SK-N-SH treated with all-trans-retinoic acid at 6 μM for 48 hours (cell line): ENCODE data around the gene FBXW4.

Experiments used
- ATAC-seq: fragments of 200-7000 bp; cut with Tn5 transposase; 3 replicates; pipeline ENCODE4 v1.9.1; 2020; ENCODE audit warnings: mild to moderate bottlenecking, moderate library complexity
- ARNTL ChIP-seq: fragments of 450-650 bp; formaldehyde crosslinking; IDR thresholded peaks from 2 replicates; pipeline ENCODE4 v1.5.0; 2020; ENCODE audit warnings: low read depth, mild to moderate bottlenecking, moderate library complexity, borderline replicate concordance
- BACH2 ChIP-seq: fragments of 250-450 bp; sonication (Bioruptor Pico); IDR thresholded peaks from 2 replicates; pipeline ENCODE4 v1.9.0; 2021; ENCODE audit warnings: mild to moderate bottlenecking, borderline replicate concordance
- CSDC2 ChIP-seq: fragments of 250-450 bp; sonication (Bioruptor Pico); IDR thresholded peaks from 2 replicates; pipeline ENCODE4 v1.5.0; 2020; ENCODE audit warnings: mild to moderate bottlenecking, moderate library complexity
- ESRRG ChIP-seq: fragments of 250-450 bp; sonication (Bioruptor Pico); IDR thresholded peaks from 2 replicates; pipeline ENCODE4 v1.6.1; 2021; ENCODE audit warnings: mild to moderate bottlenecking
- GLIS3 ChIP-seq: fragments of 250-450 bp; sonication (Bioruptor Pico); IDR thresholded peaks from 2 replicates; pipeline ENCODE4 v1.5.0; 2020; ENCODE audit warnings: mild to moderate bottlenecking, moderate library complexity
- ISL1 ChIP-seq: fragments of 250-450 bp; sonication (Bioruptor Pico); IDR thresholded peaks from 2 replicates; pipeline ENCODE4 v2.1.2; 2022; ENCODE audit warnings: mild to moderate bottlenecking, moderate library complexity
- PPARA ChIP-seq: fragments of 250-450 bp; sonication (Bioruptor Pico); IDR thresholded peaks from 2 replicates; pipeline ENCODE4 v1.5.0; 2020; ENCODE audit warnings: mild to moderate bottlenecking, borderline replicate concordance
- RARB ChIP-seq: fragments of 250-450 bp; sonication (Bioruptor Pico); IDR thresholded peaks from 2 replicates; pipeline ENCODE4 v1.8.0; 2021; ENCODE audit warnings: mild to moderate bottlenecking, moderate library complexity
- SNAI2 ChIP-seq: fragments of 250-450 bp; sonication (Bioruptor Pico); IDR thresholded peaks from 2 replicates; pipeline ENCODE4 v1.5.0; 2020; ENCODE audit warnings: mild to moderate bottlenecking, moderate library complexity
- TCF4 ChIP-seq: fragments of 250-450 bp; sonication (Bioruptor Pico); IDR thresholded peaks from 2 replicates; pipeline ENCODE4 v1.8.0; 2021; ENCODE audit warnings: mild to moderate bottlenecking, moderate library complexity, borderline replicate concordance
- TOX ChIP-seq: fragments of 250-450 bp; sonication (Bioruptor Pico); IDR thresholded peaks from 2 replicates; pipeline ENCODE4 v1.8.0; 2021; ENCODE audit warnings: mild to moderate bottlenecking, moderate library complexity, borderline replicate concordance
- ZC3H10 ChIP-seq: fragments of 250-450 bp; sonication (Bioruptor Pico); IDR thresholded peaks from 2 replicates; pipeline ENCODE4 v1.5.1; 2021; ENCODE audit warnings: mild to moderate bottlenecking, moderate library complexity
- ZFP3 ChIP-seq: fragments of 250-450 bp; sonication (Bioruptor Pico); IDR thresholded peaks from 2 replicates; pipeline ENCODE4 v1.5.0; 2020; ENCODE audit warnings: mild to moderate bottlenecking, moderate library complexity
- ZFP30 ChIP-seq: fragments of 450-650 bp; formaldehyde crosslinking; IDR thresholded peaks from 2 replicates; pipeline ENCODE4 v1.5.0; 2022; ENCODE audit warnings: mild to moderate bottlenecking, moderate library complexity
- ZNF565 ChIP-seq: fragments of 450-650 bp; formaldehyde crosslinking; conservative IDR thresholded peaks from 2 replicates; pipeline ENCODE4 v1.5.0; 2020; ENCODE audit warnings: low read depth, mild to moderate bottlenecking, moderate library complexity
- ZNF70 ChIP-seq: fragments of 450-650 bp; formaldehyde crosslinking; IDR thresholded peaks from 2 replicates; pipeline ENCODE4 v1.5.0; 2020; ENCODE audit warnings: mild to moderate bottlenecking, moderate library complexity
- ZNF8 ChIP-seq: fragments of 450-650 bp; formaldehyde crosslinking; IDR thresholded peaks from 2 replicates; pipeline ENCODE4 v1.5.0; 2020; ENCODE audit warnings: mild to moderate bottlenecking, moderate library complexity
- TF ChIP-seq, protein P1 (sequence below): fragments of 250-450 bp; sonication (Bioruptor Pico); IDR thresholded peaks from 2 replicates; pipeline ENCODE4 v1.5.1; 2021; ENCODE audit warnings: mild to moderate bottlenecking, moderate library complexity
- TF ChIP-seq, protein P2 (sequence below): fragments of 250-450 bp; sonication (Bioruptor Pico); IDR thresholded peaks from 2 replicates; pipeline ENCODE4 v1.8.0; 2021; ENCODE audit warnings: low read depth, mild to moderate bottlenecking, moderate library complexity, borderline replicate concordance
- TF ChIP-seq, protein P3 (sequence below): fragments of 250-450 bp; sonication (Bioruptor Pico); IDR thresholded peaks from 2 replicates; pipeline ENCODE4 v1.8.0; 2020; ENCODE audit warnings: mild to moderate bottlenecking, moderate library complexity, borderline replicate concordance
- TF ChIP-seq, protein P4 (sequence below): fragments of 250-450 bp; sonication (Bioruptor Pico); IDR thresholded peaks from 2 replicates; pipeline ENCODE4 v1.5.1; 2020; ENCODE audit warnings: low read depth, mild to moderate bottlenecking, moderate library complexity
- TF ChIP-seq, protein P5 (sequence below): fragments of 250-450 bp; sonication (Bioruptor Pico); IDR thresholded peaks from 2 replicates; pipeline ENCODE4 v1.5.0; 2020; ENCODE audit warnings: mild to moderate bottlenecking, moderate library complexity

FBXW4 gene

DNA sequence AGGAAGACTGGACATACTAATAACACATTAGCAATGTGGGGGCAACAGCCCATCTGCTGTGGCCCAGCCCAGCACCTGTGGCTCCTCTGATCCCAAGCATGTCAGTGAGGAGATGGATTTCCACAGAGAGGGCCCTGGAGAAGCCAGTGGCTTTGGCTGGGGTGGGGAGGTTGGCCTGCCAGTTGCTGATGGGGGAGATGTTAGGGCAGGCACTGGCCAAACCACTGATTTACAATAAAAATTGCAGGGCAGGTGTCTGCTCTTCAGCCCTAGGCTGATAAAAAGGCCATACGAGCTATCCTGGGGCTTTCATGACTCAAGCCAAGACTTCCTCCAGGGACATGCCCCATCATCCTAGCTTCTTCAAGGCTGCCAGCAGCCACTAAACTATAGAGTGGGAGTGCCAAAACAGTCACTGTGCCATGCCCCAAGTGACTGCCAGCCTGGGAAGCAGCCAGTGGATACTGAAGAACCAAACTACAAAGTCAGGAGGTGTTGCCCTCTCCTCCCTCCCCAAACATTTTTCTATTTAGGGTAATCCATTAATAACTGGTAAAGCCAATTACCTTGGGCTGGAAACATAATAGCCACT lies 69.1 kb downstream of the FBXW4 start (continued):
- TF ChIP-seq, protein P1, sequence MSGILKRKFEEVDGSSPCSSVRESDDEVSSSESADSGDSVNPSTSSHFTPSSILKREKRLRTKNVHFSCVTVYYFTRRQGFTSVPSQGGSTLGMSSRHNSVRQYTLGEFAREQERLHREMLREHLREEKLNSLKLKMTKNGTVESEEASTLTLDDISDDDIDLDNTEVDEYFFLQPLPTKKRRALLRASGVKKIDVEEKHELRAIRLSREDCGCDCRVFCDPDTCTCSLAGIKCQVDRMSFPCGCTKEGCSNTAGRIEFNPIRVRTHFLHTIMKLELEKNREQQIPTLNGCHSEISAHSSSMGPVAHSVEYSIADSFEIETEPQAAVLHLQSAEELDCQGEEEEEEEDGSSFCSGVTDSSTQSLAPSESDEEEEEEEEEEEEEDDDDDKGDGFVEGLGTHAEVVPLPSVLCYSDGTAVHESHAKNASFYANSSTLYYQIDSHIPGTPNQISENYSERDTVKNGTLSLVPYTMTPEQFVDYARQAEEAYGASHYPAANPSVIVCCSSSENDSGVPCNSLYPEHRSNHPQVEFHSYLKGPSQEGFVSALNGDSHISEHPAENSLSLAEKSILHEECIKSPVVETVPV (CRISPR knock-in tag): no peak
- TF ChIP-seq ZFP30 (CRISPR knock-in tag) (no peak), RARB (CRISPR knock-in tag) (no peak), TOX (CRISPR knock-in tag) (no peak), ZNF8 (CRISPR knock-in tag) (no peak), ZFP3 (CRISPR knock-in tag) (no peak)

DNA sequence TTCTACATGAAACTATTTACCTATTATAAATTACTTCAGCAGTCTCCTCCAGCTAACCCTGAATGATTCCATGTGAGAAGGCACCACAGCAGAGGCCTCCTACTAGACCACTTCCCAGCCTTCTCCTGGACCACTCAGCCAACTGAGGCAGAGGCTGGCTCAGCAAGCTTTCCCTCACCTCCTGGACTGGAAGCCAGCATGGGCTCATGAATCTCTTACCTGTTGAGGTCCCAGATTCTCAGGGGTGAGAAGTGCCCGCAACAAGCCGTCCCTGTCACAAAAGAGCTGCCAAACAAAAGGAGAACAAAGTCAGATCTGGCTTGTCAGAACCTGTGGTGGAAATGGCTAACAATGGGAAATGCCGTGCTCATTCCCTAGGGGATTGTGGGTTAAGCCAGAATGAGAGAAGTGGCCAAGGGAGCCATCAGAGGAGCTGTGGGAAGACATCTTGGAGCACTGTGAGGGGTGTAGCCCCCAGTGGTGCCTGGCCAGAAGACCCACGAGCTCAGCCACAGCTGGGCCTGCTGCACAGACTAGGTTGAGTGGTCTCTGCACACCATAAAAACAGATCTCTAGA lies 70.4 kb downstream of the FBXW4 start:
- TF ChIP-seq ZFP30 (CRISPR knock-in tag): no peak
- no peak for TF ChIP-seq TOX (CRISPR knock-in tag)
- TF ChIP-seq CSDC2 (CRISPR knock-in tag): no peak
- TF ChIP-seq GLIS3 (CRISPR knock-in tag): no peak
- no peak for TF ChIP-seq RARB (CRISPR knock-in tag)
- TF ChIP-seq, protein P2, sequence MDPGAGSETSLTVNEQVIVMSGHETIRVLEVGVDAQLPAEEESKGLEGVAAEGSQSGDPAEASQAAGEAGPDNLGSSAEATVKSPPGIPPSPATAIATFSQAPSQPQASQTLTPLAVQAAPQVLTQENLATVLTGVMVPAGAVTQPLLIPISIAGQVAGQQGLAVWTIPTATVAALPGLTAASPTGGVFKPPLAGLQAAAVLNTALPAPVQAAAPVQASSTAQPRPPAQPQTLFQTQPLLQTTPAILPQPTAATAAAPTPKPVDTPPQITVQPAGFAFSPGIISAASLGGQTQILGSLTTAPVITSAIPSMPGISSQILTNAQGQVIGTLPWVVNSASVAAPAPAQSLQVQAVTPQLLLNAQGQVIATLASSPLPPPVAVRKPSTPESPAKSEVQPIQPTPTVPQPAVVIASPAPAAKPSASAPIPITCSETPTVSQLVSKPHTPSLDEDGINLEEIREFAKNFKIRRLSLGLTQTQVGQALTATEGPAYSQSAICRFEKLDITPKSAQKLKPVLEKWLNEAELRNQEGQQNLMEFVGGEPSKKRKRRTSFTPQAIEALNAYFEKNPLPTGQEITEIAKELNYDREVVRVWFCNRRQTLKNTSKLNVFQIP (CRISPR knock-in tag): no peak
- TF ChIP-seq ZNF8 (CRISPR knock-in tag): no peak
- TF ChIP-seq, protein P3, sequence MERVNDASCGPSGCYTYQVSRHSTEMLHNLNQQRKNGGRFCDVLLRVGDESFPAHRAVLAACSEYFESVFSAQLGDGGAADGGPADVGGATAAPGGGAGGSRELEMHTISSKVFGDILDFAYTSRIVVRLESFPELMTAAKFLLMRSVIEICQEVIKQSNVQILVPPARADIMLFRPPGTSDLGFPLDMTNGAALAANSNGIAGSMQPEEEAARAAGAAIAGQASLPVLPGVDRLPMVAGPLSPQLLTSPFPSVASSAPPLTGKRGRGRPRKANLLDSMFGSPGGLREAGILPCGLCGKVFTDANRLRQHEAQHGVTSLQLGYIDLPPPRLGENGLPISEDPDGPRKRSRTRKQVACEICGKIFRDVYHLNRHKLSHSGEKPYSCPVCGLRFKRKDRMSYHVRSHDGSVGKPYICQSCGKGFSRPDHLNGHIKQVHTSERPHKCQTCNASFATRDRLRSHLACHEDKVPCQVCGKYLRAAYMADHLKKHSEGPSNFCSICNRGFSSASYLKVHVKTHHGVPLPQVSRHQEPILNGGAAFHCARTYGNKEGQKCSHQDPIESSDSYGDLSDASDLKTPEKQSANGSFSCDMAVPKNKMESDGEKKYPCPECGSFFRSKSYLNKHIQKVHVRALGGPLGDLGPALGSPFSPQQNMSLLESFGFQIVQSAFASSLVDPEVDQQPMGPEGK (CRISPR knock-in tag): no peak
- TF ChIP-seq ZC3H10: no peak
- TF ChIP-seq ZNF70 (CRISPR knock-in tag): no peak
- TF ChIP-seq, protein P1 (CRISPR knock-in tag): no peak
- TF ChIP-seq PPARA (CRISPR knock-in tag): no peak
- no peak for TF ChIP-seq ESRRG (CRISPR knock-in tag)
- no peak for TF ChIP-seq ZNF565 (CRISPR knock-in tag)
- TF ChIP-seq, protein P4, sequence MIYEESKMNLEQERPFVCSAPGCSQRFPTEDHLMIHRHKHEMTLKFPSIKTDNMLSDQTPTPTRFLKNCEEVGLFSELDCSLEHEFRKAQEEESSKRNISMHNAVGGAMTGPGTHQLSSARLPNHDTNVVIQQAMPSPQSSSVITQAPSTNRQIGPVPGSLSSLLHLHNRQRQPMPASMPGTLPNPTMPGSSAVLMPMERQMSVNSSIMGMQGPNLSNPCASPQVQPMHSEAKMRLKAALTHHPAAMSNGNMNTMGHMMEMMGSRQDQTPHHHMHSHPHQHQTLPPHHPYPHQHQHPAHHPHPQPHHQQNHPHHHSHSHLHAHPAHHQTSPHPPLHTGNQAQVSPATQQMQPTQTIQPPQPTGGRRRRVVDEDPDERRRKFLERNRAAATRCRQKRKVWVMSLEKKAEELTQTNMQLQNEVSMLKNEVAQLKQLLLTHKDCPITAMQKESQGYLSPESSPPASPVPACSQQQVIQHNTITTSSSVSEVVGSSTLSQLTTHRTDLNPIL (CRISPR knock-in tag): no peak
- TF ChIP-seq BACH2 (CRISPR knock-in tag): no peak
- TF ChIP-seq, all 23 proteins: peak for 0
- ATAC-seq: no peak

DNA sequence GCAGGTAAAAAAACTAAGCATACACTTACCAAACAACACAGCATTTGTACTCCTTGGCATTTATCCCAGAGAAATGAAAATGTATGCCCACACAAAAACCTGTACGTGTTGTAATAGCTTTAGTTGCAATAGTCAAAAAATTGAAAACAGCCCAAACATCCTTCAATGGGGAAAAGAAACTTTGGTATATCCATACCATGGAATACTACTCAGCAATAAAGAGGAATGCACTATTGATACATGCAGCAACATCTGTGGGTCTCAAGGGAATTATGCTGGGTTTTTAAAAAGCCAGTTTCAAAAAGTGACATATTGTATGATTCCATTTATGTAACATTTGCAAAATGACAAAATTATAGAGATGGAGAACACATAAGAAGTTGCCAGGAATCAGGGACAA lies 71.4 kb downstream of the FBXW4 start:
- ATAC-seq: no peak
- TF ChIP-seq ARNTL (CRISPR knock-in tag): no peak
- peak; percentile 93 for TF ChIP-seq ZNF8 (CRISPR knock-in tag)

DNA sequence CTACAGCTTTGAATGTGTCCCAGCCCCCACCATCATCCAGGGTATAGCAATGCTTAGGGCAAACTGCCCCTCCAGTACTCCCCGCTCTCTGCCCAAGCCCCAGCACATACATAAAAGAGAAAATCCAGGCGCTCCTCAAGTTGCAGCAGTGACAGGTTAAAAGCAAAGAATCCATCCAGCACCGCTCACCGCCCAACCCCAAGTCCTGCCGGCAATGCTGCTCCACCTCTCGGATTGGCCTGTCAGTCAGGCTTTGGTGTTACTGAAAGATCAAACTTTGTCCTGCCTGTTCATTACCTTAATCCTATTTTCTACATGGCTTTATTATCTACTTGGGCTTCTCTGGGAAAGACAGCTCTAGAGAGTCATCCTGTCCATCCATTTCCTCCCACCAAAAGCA lies 75.0 kb downstream of the FBXW4 start:
- no peak for ATAC-seq
- TF ChIP-seq ARNTL (CRISPR knock-in tag) (no peak), ZFP30 (CRISPR knock-in tag) (no peak), PPARA (CRISPR knock-in tag) (no peak), TCF4 (CRISPR knock-in tag) (no peak), ZNF8 (CRISPR knock-in tag) (no peak), ISL1 (CRISPR knock-in tag) (no peak), SNAI2 (no peak), ZFP3 (CRISPR knock-in tag) (no peak), CSDC2 (CRISPR knock-in tag) (no peak), ZNF70 (CRISPR knock-in tag) (no peak), RARB (CRISPR knock-in tag) (no peak), ZNF565 (CRISPR knock-in tag) (no peak)
- TF ChIP-seq, protein P1 (CRISPR knock-in tag): no peak
- TF ChIP-seq, protein P5, sequence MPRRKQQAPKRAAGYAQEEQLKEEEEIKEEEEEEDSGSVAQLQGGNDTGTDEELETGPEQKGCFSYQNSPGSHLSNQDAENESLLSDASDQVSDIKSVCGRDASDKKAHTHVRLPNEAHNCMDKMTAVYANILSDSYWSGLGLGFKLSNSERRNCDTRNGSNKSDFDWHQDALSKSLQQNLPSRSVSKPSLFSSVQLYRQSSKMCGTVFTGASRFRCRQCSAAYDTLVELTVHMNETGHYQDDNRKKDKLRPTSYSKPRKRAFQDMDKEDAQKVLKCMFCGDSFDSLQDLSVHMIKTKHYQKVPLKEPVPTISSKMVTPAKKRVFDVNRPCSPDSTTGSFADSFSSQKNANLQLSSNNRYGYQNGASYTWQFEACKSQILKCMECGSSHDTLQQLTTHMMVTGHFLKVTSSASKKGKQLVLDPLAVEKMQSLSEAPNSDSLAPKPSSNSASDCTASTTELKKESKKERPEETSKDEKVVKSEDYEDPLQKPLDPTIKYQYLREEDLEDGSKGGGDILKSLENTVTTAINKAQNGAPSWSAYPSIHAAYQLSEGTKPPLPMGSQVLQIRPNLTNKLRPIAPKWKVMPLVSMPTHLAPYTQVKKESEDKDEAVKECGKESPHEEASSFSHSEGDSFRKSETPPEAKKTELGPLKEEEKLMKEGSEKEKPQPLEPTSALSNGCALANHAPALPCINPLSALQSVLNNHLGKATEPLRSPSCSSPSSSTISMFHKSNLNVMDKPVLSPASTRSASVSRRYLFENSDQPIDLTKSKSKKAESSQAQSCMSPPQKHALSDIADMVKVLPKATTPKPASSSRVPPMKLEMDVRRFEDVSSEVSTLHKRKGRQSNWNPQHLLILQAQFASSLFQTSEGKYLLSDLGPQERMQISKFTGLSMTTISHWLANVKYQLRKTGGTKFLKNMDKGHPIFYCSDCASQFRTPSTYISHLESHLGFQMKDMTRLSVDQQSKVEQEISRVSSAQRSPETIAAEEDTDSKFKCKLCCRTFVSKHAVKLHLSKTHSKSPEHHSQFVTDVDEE (CRISPR knock-in tag): no peak
